HepG2 (cell line): ENCODE data around the gene HTRA2. TPM values are rescaled to one million over a fixed set of nuclear protein-coding genes. Genes with fewer than 3 reads are reported as not detected.

Source experiments
- CCAR2 ChIP-seq: fragments of 200-400 bp; formaldehyde crosslinking; optimal IDR thresholded peaks from 2 replicates; pipeline ENCODE3; 2018; ENCODE audit warnings: low read depth, mild to moderate bottlenecking, low read length, moderate library complexity
- EED ChIP-seq: sonication (generic); formaldehyde crosslinking; IDR thresholded peaks from 2 replicates; pipeline ENCODE4 v1.5.0; 2020; ENCODE audit warnings: mild to moderate bottlenecking, missing genetic modification reagents
- FIP1L1 ChIP-seq: fragments of 200-400 bp; formaldehyde crosslinking; IDR thresholded peaks from 2 replicates; pipeline ENCODE4 v1.6.1; 2018; ENCODE audit warnings: low read depth, mild to moderate bottlenecking, low read length, moderate library complexity, borderline replicate concordance; ENCODE audit not compliant: insufficient read depth
- FOXJ3 ChIP-seq: sonication (generic); formaldehyde crosslinking; IDR thresholded peaks from 2 replicates; pipeline ENCODE4 v1.4.0; 2020; ENCODE audit warnings: missing genetic modification reagents, mild to moderate bottlenecking, borderline replicate concordance
- GLI4 ChIP-seq: sonication (generic); formaldehyde crosslinking; IDR thresholded peaks from 2 replicates; pipeline ENCODE4 v1.5.1; 2020; ENCODE audit warnings: missing genetic modification reagents, mild to moderate bottlenecking, moderate library complexity, borderline replicate concordance
- GPN1 ChIP-seq: sonication (generic); formaldehyde crosslinking; IDR thresholded peaks from 2 replicates; pipeline ENCODE4 v1.5.1; 2020; ENCODE audit warnings: missing genetic modification reagents, borderline replicate concordance
- HMGA1 ChIP-seq: sonication (generic); formaldehyde crosslinking; conservative IDR thresholded peaks from 2 replicates; pipeline ENCODE4 v1.4.0; 2020; ENCODE audit warnings: missing genetic modification reagents
- KDM1A ChIP-seq: IDR thresholded peaks from 2 replicates; pipeline ENCODE4 v1.6.1; 2016; ENCODE audit warnings: missing compliant biosample characterization
- MAFK ChIP-seq, 2 experiments: IDR thresholded peaks in 1 of 2; conservative IDR thresholded peaks in 1 of 2; 2 replicates each; pipeline ENCODE4 v1.6.1; 2011; ENCODE audit warnings: improper control_type of control experiment in 2 of 2, low read length in 2 of 2
- NRL ChIP-seq: sonication (generic); formaldehyde crosslinking; IDR thresholded peaks from 2 replicates; pipeline ENCODE4 v1.5.0; 2020; ENCODE audit warnings: missing genetic modification reagents, mild to moderate bottlenecking, moderate library complexity, borderline replicate concordance
- PLRG1 ChIP-seq: fragments of 450-650 bp; conservative IDR thresholded peaks from 2 replicates; pipeline ENCODE4 v1.6.1; 2016
- PRDM10 ChIP-seq: sonication (generic); formaldehyde crosslinking; IDR thresholded peaks from 2 replicates; pipeline ENCODE4 v1.4.0; 2020; ENCODE audit warnings: low read depth, missing genetic modification reagents
- PRMT3 ChIP-seq: sonication (generic); formaldehyde crosslinking; IDR thresholded peaks from 2 replicates; pipeline ENCODE4 v1.8.1; 2022; ENCODE audit warnings: low read depth, mild to moderate bottlenecking, moderate library complexity, missing genetic modification reagents, borderline replicate concordance
- PTBP1 ChIP-seq: fragments of 200-400 bp; formaldehyde crosslinking; IDR thresholded peaks from 2 replicates; pipeline ENCODE4 v1.6.1; 2018; ENCODE audit warnings: low read length, low read depth; ENCODE audit not compliant: poor library complexity, severe bottlenecking
- ZBTB7A ChIP-seq: sonication (generic); formaldehyde crosslinking; IDR thresholded peaks from 2 replicates; pipeline ENCODE4 v1.8.0; 2022; ENCODE audit warnings: mild to moderate bottlenecking, missing genetic modification reagents
- ZMAT3 ChIP-seq: sonication (generic); formaldehyde crosslinking; conservative IDR thresholded peaks from 2 replicates; pipeline ENCODE4 v1.7.0; 2021; ENCODE audit warnings: missing genetic modification reagents
- ZNF251 ChIP-seq: sonication (generic); formaldehyde crosslinking; IDR thresholded peaks from 2 replicates; pipeline ENCODE4 v1.9.0; 2021; ENCODE audit warnings: mild to moderate bottlenecking, missing genetic modification reagents
- ZNF614 ChIP-seq: IDR thresholded peaks from 2 replicates; pipeline ENCODE4 v1.6.1; 2018; ENCODE audit warnings: missing biosample characterization, missing genetic modification reagents, inconsistent platforms, borderline replicate concordance
- polyA plus RNA-seq, 8 experiments: library from polyadenylated mRNA; depleted of rRNA in 3 of 8; stranded (reverse) in 7 of 8; unstranded in 1 of 8; fragments of >200 nt; fragmentation: Illumina TruSeq in 4 of 8; extraction: Trizol in 4 of 8; gene quantifications; 2 replicates each; pipeline versions ENCODE4 v1.2.1 to v1.2.3, GENCODE V29; 2011 to 2016; ENCODE audit warnings: low read depth in 4 of 8, missing spikeins in 1 of 8, mixed read lengths in 1 of 8; ENCODE audit not compliant: insufficient read depth in 1 of 8
- total RNA-seq, 5 experiments: library from RNA; depleted of rRNA; stranded (reverse); fragments of >200 nt; fragmentation: Illumina TruSeq; extraction: Trizol; gene quantifications; 2 replicates each; pipeline ENCODE4 v1.2.3, GENCODE V29; 2016; ENCODE audit warnings: low read depth in 1 of 5
- TF ChIP-seq, protein P1 (sequence below): sonication (generic); formaldehyde crosslinking; IDR thresholded peaks from 2 replicates; pipeline ENCODE4 v1.4.0; 2020; ENCODE audit warnings: missing genetic modification reagents, borderline replicate concordance
- TF ChIP-seq, protein P2 (sequence below): sonication (generic); formaldehyde crosslinking; IDR thresholded peaks from 2 replicates; pipeline ENCODE4 v1.4.0; 2020; ENCODE audit warnings: mild to moderate bottlenecking, missing genetic modification reagents
- TF ChIP-seq, protein P3 (sequence below): fragments of 450-650 bp; IDR thresholded peaks from 2 replicates; pipeline ENCODE4 v1.6.1; 2016

Gene HTRA2
- total and polyA plus RNA-seq, 2 of the 13 experiments (the other 11 are each of a cell fraction or from before 2014, with no cell fraction given): 47.7 to 50.3 TPM

- TF ChIP-seq PRDM10: peak; percentile 89
- peak; percentile 86; the same call in 1 of the 2 replicates for TF ChIP-seq FIP1L1
- TF ChIP-seq, protein P1, sequence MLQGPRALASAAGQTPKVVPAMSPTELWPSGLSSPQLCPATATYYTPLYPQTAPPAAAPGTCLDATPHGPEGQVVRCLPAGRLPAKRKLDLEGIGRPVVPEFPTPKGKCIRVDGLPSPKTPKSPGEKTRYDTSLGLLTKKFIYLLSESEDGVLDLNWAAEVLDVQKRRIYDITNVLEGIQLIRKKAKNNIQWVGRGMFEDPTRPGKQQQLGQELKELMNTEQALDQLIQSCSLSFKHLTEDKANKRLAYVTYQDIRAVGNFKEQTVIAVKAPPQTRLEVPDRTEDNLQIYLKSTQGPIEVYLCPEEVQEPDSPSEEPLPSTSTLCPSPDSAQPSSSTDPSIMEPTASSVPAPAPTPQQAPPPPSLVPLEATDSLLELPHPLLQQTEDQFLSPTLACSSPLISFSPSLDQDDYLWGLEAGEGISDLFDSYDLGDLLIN (CRISPR knock-in tag): peak; percentile 39; the same call in 1 of the 2 replicates
- peak; percentile 36; the same call in 1 of the 2 replicates for TF ChIP-seq ZMAT3
- TF ChIP-seq ZNF251: no peak; the same call in 1 of the 2 replicates
- TF ChIP-seq GPN1 (CRISPR knock-in tag): peak; percentile 25; the same call in 1 of the 2 replicates
- TF ChIP-seq NRL (CRISPR knock-in tag): peak; percentile 74; the same call in 1 of the 2 replicates
- TF ChIP-seq, protein P2, sequence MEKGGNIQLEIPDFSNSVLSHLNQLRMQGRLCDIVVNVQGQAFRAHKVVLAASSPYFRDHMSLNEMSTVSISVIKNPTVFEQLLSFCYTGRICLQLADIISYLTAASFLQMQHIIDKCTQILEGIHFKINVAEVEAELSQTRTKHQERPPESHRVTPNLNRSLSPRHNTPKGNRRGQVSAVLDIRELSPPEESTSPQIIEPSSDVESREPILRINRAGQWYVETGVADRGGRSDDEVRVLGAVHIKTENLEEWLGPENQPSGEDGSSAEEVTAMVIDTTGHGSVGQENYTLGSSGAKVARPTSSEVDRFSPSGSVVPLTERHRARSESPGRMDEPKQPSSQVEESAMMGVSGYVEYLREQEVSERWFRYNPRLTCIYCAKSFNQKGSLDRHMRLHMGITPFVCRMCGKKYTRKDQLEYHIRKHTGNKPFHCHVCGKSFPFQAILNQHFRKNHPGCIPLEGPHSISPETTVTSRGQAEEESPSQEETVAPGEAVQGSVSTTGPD (CRISPR knock-in tag): no peak
- TF ChIP-seq PTBP1: peak; percentile 67
- no peak for TF ChIP-seq PLRG1
- TF ChIP-seq ZBTB7A (CRISPR knock-in tag): peak; percentile 90
- TF ChIP-seq GLI4: no peak; the same call in 1 of the 2 replicates
- TF ChIP-seq, protein P3, sequence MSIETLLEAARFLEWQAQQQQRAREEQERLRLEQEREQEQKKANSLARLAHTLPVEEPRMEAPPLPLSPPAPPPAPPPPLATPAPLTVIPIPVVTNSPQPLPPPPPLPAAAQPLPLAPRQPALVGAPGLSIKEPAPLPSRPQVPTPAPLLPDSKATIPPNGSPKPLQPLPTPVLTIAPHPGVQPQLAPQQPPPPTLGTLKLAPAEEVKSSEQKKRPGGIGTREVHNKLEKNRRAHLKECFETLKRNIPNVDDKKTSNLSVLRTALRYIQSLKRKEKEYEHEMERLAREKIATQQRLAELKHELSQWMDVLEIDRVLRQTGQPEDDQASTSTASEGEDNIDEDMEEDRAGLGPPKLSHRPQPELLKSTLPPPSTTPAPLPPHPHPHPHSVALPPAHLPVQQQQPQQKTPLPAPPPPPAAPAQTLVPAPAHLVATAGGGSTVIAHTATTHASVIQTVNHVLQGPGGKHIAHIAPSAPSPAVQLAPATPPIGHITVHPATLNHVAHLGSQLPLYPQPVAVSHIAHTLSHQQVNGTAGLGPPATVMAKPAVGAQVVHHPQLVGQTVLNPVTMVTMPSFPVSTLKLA: peak; percentile 80
- no peak for TF ChIP-seq HMGA1
- TF ChIP-seq EED: peak; percentile 91
- no peak for TF ChIP-seq PRMT3 (CRISPR knock-in tag)
- no peak for TF ChIP-seq KDM1A (CRISPR knock-in tag)
- 0 out of 2 replicates have a peak, but pooled peaks have one; percentile 47 for TF ChIP-seq FOXJ3 (CRISPR knock-in tag)
- TF ChIP-seq ZNF614 (CRISPR knock-in tag): peak; percentile 84; the same call in 1 of the 2 replicates
- no peak for TF ChIP-seq CCAR2
- no peak for TF ChIP-seq MAFK (conservative IDR thresholded peaks at IDR 0.05 in 1 of 2, IDR thresholded peaks at IDR 0.05 in 1 of 2; ENCODE audit: low read length in 2 of 2)
Measured at GRCh38 chr2:74507145-74507925, 22.4 kb upstream of the HTRA2 start, which contains the start of gene PCGF1 (continued).
